H9 (cell line): ENCODE data around the gene IMPDH1. TPM values are rescaled to one million over a fixed set of nuclear protein-coding genes. Genes with fewer than 3 reads are reported as not detected.

Experiments
- DNase-seq: peaks from one replicate; pipeline ENCODE4 v3.0.0-alpha.2; 2017
- H2AFZ ChIP-seq: one replicate; pipeline ENCODE4 v1.6.1; 2013; ENCODE audit warnings: mild to moderate bottlenecking, low read length, control low read depth, moderate library complexity
- H2AK5ac ChIP-seq: 2 replicates; pipeline ENCODE4 v1.6.1; 2013; ENCODE audit warnings: low read length, control low read depth, mixed read lengths; ENCODE audit not compliant: insufficient read length
- H2BK120ac ChIP-seq: one replicate; pipeline ENCODE4 v1.6.1; 2013; ENCODE audit warnings: low read depth, mild to moderate bottlenecking, low read length, control low read depth, inconsistent platforms; ENCODE audit not compliant: poor library complexity, severe bottlenecking
- H2BK12ac ChIP-seq: 2 replicates; pipeline ENCODE4 v1.6.1; 2013; ENCODE audit warnings: low read length, control low read depth, mixed read lengths, low read depth; ENCODE audit not compliant: insufficient read length
- H2BK15ac ChIP-seq: 2 replicates; pipeline ENCODE4 v1.6.1; 2013; ENCODE audit warnings: low read depth, low read length, control low read depth
- H2BK20ac ChIP-seq: one replicate; pipeline ENCODE4 v1.6.1; 2013; ENCODE audit warnings: low read depth, mild to moderate bottlenecking, low read length, control low read depth, inconsistent platforms; ENCODE audit not compliant: poor library complexity, severe bottlenecking
- H2BK5ac ChIP-seq: 2 replicates; pipeline ENCODE4 v1.6.1; 2013; ENCODE audit warnings: low read length, control low read depth, mixed read lengths; ENCODE audit not compliant: insufficient read length
- H3K14ac ChIP-seq: 2 replicates; pipeline ENCODE4 v1.6.1; 2013; ENCODE audit warnings: low read length, control low read depth; ENCODE audit not compliant: insufficient read depth
- H3K18ac ChIP-seq: 2 replicates; pipeline ENCODE4 v1.6.1; 2013; ENCODE audit warnings: low read depth, mild to moderate bottlenecking, mixed read lengths, low read length, control low read depth; ENCODE audit not compliant: insufficient read length
- H3K23ac ChIP-seq: 2 replicates; pipeline ENCODE4 v1.6.1; 2013; ENCODE audit warnings: low read length, control low read depth, mixed read lengths, low read depth; ENCODE audit not compliant: insufficient read length
- H3K23me2 ChIP-seq: 2 replicates; pipeline ENCODE4 v1.6.1; 2013; ENCODE audit warnings: low read depth, mild to moderate bottlenecking, mixed read lengths, low read length, control low read depth; ENCODE audit not compliant: insufficient read length, poor library complexity, severe bottlenecking
- H3K27ac ChIP-seq: 2 replicates; pipeline ENCODE4 v1.5.1; 2013; ENCODE audit warnings: low read length, control low read depth, mixed read lengths, low read depth; ENCODE audit not compliant: insufficient read length
- H3K27me3 ChIP-seq: 2 replicates; pipeline ENCODE4 v1.6.1; 2013; ENCODE audit warnings: low read length, control low read depth, inconsistent platforms; ENCODE audit not compliant: insufficient read depth
- H3K4ac ChIP-seq: 2 replicates; pipeline ENCODE4 v1.6.1; 2013; ENCODE audit warnings: low read depth, mild to moderate bottlenecking, control low read depth, inconsistent platforms, low read length, moderate library complexity
- H3K4me1 ChIP-seq: 2 replicates; pipeline ENCODE4 v1.6.1; 2013; ENCODE audit warnings: low read length, control low read depth, inconsistent platforms; ENCODE audit not compliant: insufficient read depth
- H3K4me2 ChIP-seq: 2 replicates; pipeline ENCODE4 v1.6.1; 2013; ENCODE audit warnings: low read length, control low read depth, mixed read lengths; ENCODE audit not compliant: insufficient read length, insufficient read depth
- H3K56ac ChIP-seq: 2 replicates; pipeline ENCODE4 v1.6.1; 2013; ENCODE audit warnings: low read depth, mild to moderate bottlenecking, mixed read lengths, low read length, control low read depth; ENCODE audit not compliant: insufficient read length
- H3K79me1 ChIP-seq: 2 replicates; pipeline ENCODE4 v1.6.1; 2013; ENCODE audit warnings: low read depth, mild to moderate bottlenecking, moderate library complexity, low read length, control low read depth, inconsistent platforms; ENCODE audit not compliant: insufficient read depth, poor library complexity, severe bottlenecking
- H3K79me2 ChIP-seq: 2 replicates; pipeline ENCODE4 v1.6.1; 2013; ENCODE audit warnings: low read length, control low read depth, inconsistent platforms; ENCODE audit not compliant: insufficient read depth
- H3K9ac ChIP-seq: 2 replicates; pipeline ENCODE4 v1.6.1; 2013; ENCODE audit warnings: low read length, control low read depth, mixed read lengths; ENCODE audit not compliant: insufficient read length; ENCODE audit errors: extremely low read depth
- H3K9me3 ChIP-seq: one replicate; pipeline ENCODE4 v1.6.1; 2013; ENCODE audit warnings: low read depth, low read length, inconsistent platforms; ENCODE audit not compliant: control insufficient read depth
- H3T11ph ChIP-seq: one replicate; pipeline ENCODE4 v1.6.1; 2013; ENCODE audit warnings: mild to moderate bottlenecking, low read length, control low read depth, inconsistent platforms
- H4K20me1 ChIP-seq: one replicate; pipeline ENCODE4 v1.6.1; 2013; ENCODE audit not compliant: control insufficient read depth, insufficient read length, insufficient read depth
- H4K5ac ChIP-seq: 2 replicates; pipeline ENCODE4 v1.6.1; 2013; ENCODE audit warnings: low read depth, mild to moderate bottlenecking, mixed read lengths, low read length, control low read depth; ENCODE audit not compliant: insufficient read length
- H4K8ac ChIP-seq: replicated peaks from 2 replicates; pipeline ENCODE4 v1.6.1; 2013; ENCODE audit warnings: low read length, control low read depth, mixed read lengths, low read depth; ENCODE audit not compliant: insufficient read length
- H4K91ac ChIP-seq: 2 replicates; pipeline ENCODE4 v1.6.1; 2013; ENCODE audit warnings: low read depth, mild to moderate bottlenecking, moderate library complexity, mixed read lengths, low read length, control low read depth; ENCODE audit not compliant: insufficient read length
- H3K27ac Mint-ChIP-seq, 3 experiments: 2 replicates in 2 of 3; 3 replicates in 1 of 3; pipeline ENCODE4 v1.8.0; 2020 to 2021; ENCODE audit warnings: mixed read lengths in 3 of 3, mild to moderate bottlenecking in 1 of 3, moderate library complexity in 1 of 3
- H3K27me3 Mint-ChIP-seq: 2 replicates; pipeline ENCODE4 v1.8.0; 2021; ENCODE audit warnings: low read depth, mild to moderate bottlenecking, moderate library complexity, mixed read lengths
- H3K36me3 Mint-ChIP-seq, 3 experiments: 2 replicates in 2 of 3; 3 replicates in 1 of 3; pipeline ENCODE4 v1.8.0; 2020 to 2021; ENCODE audit warnings: low read depth in 3 of 3, mixed read lengths in 3 of 3; ENCODE audit not compliant: insufficient read depth in 1 of 3
- H3K4me1 Mint-ChIP-seq, 2 experiments: 2 replicates each; pipeline ENCODE4 v1.8.0; 2020; ENCODE audit warnings: mixed read lengths in 2 of 2
- H3K4me3 Mint-ChIP-seq, 2 experiments: 2 replicates in 1 of 2; 3 replicates in 1 of 2; pipeline ENCODE4 v1.8.0; 2020 to 2021; ENCODE audit warnings: mild to moderate bottlenecking in 2 of 2, mixed read lengths in 2 of 2, moderate library complexity in 1 of 2
- H3K9me3 Mint-ChIP-seq, 2 experiments: 2 replicates in 1 of 2; 3 replicates in 1 of 2; pipeline ENCODE4 v1.8.0; 2020; ENCODE audit warnings: mild to moderate bottlenecking in 2 of 2, mixed read lengths in 2 of 2, moderate library complexity in 1 of 2
- WGBS: extraction: QIAGEN DNeasy Blood & Tissue Kit; methylation state at CpG from one replicate; pipeline ENCODE4 v1.1.7; 2013; ENCODE audit warnings: missing lambda C conversion rate, low lambda C conversion rate, mixed read lengths; ENCODE audit not compliant: insufficient read length; ENCODE audit errors: extremely low coverage; 5-methylcytosine and 5-hydroxymethylcytosine counted together
- total RNA-seq: library from RNA; stranded (reverse); gene quantifications from 2 replicates; pipeline ENCODE4 v1.2.1, GENCODE V29; 2021
- TF ChIP-seq, protein P1 (sequence below): fragments of 200-600 bp; sonication (generic); conservative IDR thresholded peaks from 3 replicates; pipeline ENCODE4 v1.8.0; 2021; ENCODE audit warnings: antibody characterized with exemption, mild to moderate bottlenecking

IMPDH1 gene
- total RNA-seq, 1 experiment from 2014 or later, result 35.2 TPM

DNA sequence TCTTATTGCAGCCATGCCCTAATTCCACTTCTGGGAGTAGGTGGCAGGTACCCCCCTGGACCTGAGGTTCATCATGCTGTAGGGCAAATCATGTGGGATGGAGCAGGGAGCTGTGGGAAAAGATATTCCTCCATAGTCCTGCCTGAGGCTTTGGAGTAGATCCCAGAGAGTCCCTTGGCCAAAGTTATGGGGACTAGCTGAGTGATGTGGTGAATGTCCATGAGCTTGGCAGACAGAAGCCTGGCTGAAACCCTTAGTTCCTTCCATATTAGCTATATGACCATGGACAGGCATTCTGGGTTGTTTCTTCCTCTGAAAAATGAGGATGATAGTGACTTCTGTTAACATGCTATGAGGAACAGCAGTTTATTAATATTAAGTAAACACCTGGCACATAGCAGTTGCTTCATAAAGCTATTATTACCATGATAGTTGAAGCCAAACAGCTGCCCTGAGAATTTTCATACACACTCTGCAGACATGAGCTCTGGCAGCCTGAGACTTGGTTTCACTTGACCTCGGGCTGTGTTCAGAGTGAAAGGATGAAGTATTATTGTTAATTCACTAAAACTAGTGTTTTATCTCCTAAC is 15.0 kb upstream of the IMPDH1 start:
- Histone ChIP-seq H3K9ac (no peak overlapping the region), H3K14ac (no peak overlapping the region), H3K27ac (no peak overlapping the region), H3K23me2 (no peaks in the 10 kb centered on the region), H4K91ac (no peak overlapping the region), H3K56ac (no peak overlapping the region), H3T11ph (no peak overlapping the region), H3K4me2 (no peak overlapping the region), H2BK20ac (no peak overlapping the region), H2BK12ac (no peak overlapping the region), H3K4me1 (no peaks in the 10 kb centered on the region), H2AK5ac (no peak overlapping the region), H4K8ac (no peak overlapping the region), H2BK5ac (no peak overlapping the region), H3K18ac (no peak overlapping the region), H2AFZ (no peak overlapping the region), H2BK120ac (no peak overlapping the region), H3K23ac (no peak overlapping the region), H3K9me3 (no peaks in the 10 kb centered on the region), H3K4ac (no peak overlapping the region), H3K79me1 (no peaks in the 10 kb centered on the region), H4K5ac (no peak overlapping the region), H3K27me3 (no peaks in the 10 kb centered on the region), H2BK15ac (no peak overlapping the region), H3K79me2 (no peaks in the 10 kb centered on the region), H4K20me1 (no peaks in the 10 kb centered on the region)
- Mint-ChIP-seq H3K27me3 (peaks cover 12% of the 10 kb centered on the region), H3K4me1 (no peaks in the 10 kb centered on the region), H3K36me3 (no peaks in the 10 kb centered on the region), H3K9me3 (no peaks in the 10 kb centered on the region; a peak in 1 of 5 replicates), H3K4me3 (no peak overlapping the region), H3K27ac (no peak overlapping the region)
- TF ChIP-seq, protein P1, sequence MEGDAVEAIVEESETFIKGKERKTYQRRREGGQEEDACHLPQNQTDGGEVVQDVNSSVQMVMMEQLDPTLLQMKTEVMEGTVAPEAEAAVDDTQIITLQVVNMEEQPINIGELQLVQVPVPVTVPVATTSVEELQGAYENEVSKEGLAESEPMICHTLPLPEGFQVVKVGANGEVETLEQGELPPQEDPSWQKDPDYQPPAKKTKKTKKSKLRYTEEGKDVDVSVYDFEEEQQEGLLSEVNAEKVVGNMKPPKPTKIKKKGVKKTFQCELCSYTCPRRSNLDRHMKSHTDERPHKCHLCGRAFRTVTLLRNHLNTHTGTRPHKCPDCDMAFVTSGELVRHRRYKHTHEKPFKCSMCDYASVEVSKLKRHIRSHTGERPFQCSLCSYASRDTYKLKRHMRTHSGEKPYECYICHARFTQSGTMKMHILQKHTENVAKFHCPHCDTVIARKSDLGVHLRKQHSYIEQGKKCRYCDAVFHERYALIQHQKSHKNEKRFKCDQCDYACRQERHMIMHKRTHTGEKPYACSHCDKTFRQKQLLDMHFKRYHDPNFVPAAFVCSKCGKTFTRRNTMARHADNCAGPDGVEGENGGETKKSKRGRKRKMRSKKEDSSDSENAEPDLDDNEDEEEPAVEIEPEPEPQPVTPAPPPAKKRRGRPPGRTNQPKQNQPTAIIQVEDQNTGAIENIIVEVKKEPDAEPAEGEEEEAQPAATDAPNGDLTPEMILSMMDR, result no peak
- no peak for DNase-seq
- WGBS, result no CpG with 5 or more reads among the region's 1 CpG
